GM12874 (cell line): Measurements from ENCODE around the gene ATP5MC2.

Source experiments
- TF ChIP-seq, protein P1 (sequence below): IDR thresholded peaks from 2 replicates; pipeline ENCODE4 v1.5.1; 2011; ENCODE audit warnings: low read depth, mild to moderate bottlenecking, control low read depth, low read length, moderate library complexity; ENCODE audit not compliant: insufficient read depth

Gene ATP5MC2

GRCh38 chr12:53699678-53700025 lies 23.8 kb upstream of the ATP5MC2 start:
- TF ChIP-seq, protein P1, sequence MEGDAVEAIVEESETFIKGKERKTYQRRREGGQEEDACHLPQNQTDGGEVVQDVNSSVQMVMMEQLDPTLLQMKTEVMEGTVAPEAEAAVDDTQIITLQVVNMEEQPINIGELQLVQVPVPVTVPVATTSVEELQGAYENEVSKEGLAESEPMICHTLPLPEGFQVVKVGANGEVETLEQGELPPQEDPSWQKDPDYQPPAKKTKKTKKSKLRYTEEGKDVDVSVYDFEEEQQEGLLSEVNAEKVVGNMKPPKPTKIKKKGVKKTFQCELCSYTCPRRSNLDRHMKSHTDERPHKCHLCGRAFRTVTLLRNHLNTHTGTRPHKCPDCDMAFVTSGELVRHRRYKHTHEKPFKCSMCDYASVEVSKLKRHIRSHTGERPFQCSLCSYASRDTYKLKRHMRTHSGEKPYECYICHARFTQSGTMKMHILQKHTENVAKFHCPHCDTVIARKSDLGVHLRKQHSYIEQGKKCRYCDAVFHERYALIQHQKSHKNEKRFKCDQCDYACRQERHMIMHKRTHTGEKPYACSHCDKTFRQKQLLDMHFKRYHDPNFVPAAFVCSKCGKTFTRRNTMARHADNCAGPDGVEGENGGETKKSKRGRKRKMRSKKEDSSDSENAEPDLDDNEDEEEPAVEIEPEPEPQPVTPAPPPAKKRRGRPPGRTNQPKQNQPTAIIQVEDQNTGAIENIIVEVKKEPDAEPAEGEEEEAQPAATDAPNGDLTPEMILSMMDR, result no peak

- TF ChIP-seq, protein P1, result no peak
Measured at GRCh38 chr12:53698948-53699677, 23.2 kb upstream of the ATP5MC2 start.

DNA sequence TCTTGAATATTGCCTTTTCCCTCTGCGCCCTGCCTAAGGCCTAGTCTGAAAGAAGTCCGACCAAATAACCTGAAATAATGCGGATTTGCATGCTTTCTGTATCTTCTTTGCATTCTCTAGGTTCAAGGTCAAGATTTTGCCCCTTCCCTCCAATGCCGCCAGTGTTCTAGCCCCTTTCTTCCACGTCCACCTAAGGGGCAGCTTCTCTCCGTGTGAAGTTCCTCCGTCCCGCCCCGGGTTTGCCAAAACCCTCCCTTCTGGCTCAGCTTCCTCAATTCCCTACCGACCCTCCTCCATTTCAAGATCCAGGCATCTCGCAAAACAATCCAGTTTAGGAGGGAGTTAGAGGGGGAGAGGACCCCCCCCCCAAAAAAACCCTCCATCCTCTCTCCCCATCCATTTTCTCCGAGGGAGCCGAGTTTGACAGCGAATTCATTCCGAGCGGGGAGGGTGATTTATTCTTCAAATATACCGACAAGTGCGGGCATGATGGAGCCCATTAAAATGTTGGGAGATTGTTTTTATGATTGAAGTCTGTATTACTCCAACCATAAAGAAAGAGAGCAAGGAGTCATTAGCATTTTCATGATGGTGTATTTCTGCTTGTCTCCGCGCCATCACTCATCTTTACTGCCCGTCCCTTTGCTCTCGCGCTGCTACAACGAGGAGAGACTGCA lies 20.9 kb upstream of the ATP5MC2 start:
- TF ChIP-seq, protein P1, result no peak

GRCh38 chr12:53696285-53696654 lies 20.4 kb upstream of the ATP5MC2 start:
- TF ChIP-seq, protein P1, result no peak

DNA sequence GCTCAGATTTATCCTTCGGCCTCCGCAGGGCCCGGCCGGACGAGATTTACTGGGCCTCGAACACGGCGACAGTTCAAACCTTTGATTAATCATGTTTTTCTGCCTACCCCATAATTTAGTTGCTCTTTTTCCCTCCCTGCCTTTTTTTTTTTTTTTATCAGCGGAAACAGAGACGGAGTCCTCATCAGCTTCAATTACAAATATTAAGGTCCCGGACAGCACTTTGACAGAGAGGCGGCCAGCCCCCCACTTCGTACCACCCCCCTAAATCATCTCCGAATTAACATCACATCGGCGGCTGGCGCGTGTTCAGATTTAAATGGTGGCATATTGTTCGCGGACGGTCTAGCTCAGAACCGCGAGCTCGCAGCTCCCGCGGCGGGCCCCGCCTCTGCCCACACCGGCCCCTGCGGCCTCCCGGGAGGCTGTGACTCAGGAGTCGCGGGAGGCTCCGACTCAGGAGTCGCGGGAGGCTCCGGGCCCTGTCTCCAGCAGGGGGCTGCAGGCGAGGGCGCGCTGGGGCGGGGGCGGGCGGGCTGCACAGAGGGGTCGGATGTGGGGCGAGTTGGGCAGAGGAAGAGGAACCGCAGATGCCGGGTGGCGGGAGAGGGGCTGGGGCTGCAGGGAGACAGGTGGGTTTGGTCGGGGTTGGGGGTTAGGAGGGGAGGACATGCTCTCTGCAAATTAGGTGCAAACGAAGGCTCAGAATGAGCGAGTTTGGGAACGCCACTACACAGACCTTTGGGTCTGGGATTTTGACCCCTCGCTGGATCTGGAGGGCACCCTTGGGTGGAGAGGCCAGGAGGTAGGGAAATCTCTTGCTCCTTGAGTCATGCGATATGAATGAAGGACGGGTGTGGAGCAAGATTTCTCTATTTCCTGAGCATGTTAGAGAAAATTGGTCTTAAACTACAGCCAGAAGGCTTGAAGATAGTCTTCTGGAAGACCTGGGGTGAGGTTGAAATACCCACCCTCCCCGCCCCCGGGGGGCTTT lies 19.6 kb upstream of the ATP5MC2 start:
- TF ChIP-seq, protein P1, result no peak

DNA sequence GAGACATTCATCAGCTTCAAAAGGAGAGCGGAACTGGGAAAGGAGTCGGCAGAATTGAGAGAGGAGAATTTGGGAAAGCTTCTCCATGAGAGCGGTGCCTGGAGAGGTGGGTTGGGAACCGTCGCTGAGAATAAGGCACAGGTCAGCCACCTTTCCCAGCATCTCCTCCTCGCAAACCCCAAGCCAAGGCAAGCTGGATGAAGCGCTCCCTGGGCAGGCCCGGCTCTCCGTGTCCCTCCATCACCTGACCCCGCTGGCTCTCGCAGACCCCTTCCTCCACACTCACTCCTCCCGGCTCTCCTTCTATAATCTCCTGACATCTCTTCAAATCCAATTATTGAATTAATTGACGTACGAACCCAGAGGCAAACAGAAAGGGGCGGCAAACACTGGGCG lies 18.9 kb upstream of the ATP5MC2 start:
- TF ChIP-seq, protein P1, result no peak

DNA sequence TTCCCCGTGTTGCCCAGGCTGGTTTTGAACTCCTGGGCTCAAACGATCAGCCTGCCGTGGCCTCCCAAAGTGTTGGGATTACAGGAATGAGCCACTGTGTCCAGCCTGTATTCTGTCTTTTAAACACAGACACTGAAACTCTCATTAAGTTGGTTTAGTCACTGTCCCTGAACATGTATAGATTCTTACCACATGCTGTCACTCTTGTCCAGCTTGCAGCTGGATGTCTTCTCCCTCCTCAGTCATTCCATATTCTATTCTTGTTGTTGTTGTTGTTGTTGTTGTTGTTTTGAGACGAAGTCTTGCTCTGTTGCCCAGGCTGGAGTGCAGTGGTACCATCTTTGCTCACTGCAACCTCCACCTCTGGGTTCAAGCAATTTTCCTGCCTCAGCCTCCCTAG lies 12.3 kb upstream of the ATP5MC2 start:
- TF ChIP-seq, protein P1, result no peak
